HG03354 (cell line): ENCODE results near the gene KCNMA1.

Experiments
- ATAC-seq: cut with Tn5 transposase; IDR thresholded peaks from one replicate; pipeline ENCODE4 v1.9.1; 2021; ENCODE audit warnings: mild to moderate bottlenecking; ENCODE audit not compliant: unreplicated experiment, poor library complexity, severe bottlenecking

Gene KCNMA1

DNA sequence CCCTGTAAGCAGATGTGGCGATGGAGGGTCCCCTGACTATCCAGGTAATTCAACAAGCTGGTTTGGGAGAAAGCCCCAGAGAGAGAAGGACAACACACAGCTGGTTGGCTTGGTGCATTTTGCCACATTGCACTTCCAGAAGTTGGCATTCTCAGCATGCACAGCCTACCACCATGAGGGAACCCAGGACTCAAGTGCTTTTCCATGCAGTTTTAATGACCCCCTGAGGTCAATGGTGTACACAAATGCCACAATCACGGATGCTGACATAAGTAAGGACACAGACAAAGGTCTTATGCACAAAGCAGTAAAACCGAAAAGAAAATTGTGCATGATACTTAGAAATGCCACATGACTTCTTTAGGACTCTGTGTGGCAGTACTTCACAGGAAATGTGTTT, 645.1 kb downstream of the KCNMA1 start:
- ATAC-seq = no peak

DNA sequence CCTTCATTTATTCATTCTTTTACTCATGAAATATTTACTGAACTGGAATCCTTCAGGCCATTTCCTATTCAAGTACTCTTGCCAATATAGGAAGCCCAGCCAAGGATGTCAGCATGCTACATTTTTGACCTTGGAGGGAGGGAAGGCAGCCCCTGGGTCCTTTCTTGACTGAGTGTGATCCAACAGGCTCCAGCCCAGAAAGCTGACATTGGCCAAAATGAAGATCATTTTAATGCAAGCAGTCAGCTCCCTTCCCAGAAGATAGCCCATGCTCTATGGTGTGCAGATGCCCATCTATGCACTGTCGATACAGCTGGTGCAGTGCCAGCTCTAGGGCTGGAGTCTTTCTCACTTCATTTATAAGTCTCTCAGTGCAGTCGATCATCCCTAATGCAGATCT, 646.0 kb downstream of the KCNMA1 start:
- no peak for ATAC-seq

DNA sequence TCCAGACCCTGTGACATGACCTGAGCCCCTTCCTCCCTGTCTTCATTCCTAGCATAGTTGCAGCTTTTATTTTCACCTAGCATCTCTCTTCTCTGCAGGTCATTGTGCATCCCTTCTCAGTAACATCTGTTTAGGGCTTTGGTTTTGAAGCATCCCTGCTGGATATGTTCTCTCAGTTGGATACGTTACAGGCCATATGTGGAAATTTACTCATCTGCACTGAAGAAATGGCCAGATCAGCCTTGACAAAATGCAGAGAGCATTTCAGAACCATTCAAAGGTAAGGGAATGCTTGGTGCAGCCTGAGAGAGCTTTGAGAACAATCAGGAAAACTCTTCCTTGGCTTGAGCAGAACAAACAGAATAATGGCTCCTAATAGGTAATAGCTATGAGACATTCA, 647.0 kb downstream of the KCNMA1 start:
- no peak for ATAC-seq

DNA sequence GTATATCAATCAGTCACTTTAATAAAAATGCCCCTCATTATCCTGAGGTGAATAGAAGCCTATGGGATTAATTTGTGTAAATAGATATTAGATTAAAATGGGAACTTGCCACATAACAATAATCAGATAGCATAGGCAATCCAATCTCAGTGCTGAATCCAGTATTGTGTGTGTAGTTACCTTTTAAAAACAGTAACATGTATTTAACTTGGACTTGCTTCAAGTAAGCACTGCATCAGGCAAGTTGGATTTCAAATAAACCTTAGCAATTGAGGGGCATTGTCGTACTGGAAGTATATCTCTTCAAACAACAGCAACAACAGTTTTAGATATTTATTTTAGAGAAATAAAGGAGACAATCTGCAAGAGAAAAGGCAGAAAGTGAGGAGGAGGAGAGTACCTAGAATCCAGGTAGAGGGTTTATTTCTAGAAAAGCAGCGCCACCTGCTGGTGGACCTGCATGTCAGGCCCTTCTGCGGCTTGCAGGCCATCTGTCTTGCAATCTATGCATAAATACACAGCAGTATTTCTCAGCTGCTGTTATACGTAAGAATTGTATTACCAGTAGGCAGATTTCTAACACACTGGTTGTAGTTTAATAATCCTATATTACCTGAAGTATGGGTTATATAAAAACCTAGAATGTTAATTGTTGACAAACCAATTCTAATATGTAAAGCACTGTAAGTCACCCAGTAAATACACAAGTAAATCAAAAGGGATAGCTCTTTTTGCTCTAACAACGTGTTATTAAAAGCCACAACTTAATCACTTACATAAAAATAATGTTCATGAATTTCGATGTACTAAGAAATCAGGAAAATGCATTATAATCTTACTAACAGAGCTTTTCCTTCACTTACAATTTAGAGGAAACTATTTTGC, 652.8 kb downstream of the KCNMA1 start:
- ATAC-seq = peak; percentile 90

DNA sequence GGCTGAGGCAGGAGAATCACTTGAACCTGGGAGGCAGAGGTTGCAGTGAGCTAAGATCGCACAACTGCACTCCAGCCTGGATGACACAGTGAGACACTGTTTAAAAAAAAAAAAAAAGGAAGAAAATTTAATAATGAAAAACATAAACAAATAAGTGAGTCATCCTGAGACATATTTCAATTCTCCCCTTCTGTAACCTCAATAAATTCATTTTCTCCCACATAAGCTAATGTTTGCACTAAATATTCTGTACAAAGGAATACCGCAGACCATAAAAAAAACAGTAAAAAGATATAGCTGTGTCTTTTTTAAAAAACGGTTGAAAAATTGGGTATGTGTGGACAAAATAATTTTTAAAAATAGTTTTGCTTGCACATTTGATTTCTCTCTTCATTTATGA, 654.0 kb downstream of the KCNMA1 start:
- no peak for ATAC-seq

DNA sequence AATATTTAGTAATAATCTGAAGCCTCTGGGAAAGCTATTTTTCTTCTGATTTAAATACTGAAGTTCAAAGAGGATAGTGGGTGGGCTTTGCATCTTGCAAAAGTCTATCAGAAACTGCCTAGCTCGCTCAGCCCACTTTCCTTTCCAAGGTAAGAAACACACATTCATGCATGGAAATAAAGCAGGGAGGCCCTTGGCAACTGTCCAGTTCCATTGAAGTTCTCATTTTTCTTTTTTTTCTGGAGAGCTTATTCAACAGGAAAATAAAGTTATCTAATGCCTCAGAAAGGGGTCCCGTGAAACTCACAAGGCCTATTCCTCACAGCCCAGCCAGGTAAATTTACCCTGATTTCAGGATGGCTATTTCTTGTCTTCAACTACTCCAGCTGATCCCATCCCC, 654.9 kb downstream of the KCNMA1 start:
- ATAC-seq = no peak

DNA sequence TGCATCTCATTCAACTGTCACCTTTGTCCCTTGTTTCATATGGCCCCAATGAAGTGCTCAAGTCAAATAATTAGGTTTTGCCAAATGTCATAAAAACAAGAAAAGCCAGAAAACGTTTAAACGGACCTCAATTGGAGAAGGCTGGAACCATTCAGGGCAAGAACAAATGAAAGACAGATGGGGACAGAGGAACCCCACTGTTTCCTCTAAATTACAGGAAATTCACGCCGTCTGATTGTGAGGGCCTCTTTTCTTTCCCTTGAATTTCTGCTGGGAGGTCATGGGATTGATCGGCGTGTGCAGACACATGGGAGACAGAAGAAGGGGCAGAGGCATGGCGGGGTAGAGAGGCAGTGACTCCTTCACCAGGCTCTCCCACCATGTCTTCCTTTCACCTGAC, 656.4 kb downstream of the KCNMA1 start:
- ATAC-seq = no peak

DNA sequence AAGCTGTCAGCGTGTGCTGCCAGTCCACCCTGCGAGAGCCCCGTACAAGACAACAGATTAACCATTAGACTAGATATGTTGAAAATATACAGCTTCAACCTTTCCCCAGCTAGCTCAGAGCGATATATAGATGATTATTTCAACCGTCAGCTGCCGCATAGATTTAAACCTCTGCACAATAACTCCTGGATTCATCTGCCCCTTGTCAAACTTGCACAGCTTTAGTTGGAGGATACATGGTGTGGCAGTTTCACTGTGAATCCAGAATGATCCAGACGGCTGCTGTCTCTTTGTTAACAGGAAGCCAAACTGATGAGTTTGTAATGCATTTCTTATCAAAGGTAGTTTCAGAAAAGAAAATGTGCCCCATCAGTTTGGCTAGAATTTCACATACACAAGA, 659.7 kb downstream of the KCNMA1 start:
- ATAC-seq = no peak

DNA sequence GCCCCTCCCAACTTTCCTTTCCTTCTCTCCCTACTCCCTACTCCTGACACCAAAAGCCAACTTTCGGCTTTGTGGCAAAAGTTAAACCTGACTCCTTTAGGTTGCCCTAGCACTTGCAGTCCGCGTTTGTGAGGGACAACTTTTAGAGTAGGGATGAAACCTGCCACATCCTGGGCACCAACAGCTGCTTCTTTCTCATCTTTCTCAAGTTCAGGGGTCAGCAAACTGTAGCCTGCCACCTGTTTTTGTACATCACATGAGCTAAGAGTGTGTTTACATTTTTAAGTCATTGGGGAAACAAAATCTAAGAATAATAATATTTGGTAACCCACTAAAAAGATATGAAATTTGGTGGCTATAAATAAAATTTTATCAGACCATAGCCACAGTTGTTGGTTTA, 660.6 kb downstream of the KCNMA1 start:
- no peak for ATAC-seq

DNA sequence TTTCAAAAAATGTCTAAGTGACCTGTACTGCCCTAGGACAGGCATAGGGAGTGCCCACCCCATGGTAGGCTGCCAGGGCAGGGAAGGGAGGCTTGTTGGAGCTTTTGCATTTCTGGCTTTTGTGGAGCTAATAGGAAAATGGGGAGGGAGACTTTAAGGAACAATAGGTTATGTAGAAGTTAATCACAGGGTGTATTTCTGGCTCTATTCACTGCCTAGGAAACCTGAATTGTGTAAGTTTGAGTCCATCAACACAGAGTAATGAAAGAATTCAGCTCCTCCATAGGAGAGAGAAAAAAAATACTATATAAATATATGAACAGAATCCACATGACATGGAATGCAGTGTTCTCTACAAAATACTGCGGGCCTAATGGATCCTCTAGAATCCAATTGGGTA, 661.5 kb downstream of the KCNMA1 start:
- ATAC-seq = no peak

DNA sequence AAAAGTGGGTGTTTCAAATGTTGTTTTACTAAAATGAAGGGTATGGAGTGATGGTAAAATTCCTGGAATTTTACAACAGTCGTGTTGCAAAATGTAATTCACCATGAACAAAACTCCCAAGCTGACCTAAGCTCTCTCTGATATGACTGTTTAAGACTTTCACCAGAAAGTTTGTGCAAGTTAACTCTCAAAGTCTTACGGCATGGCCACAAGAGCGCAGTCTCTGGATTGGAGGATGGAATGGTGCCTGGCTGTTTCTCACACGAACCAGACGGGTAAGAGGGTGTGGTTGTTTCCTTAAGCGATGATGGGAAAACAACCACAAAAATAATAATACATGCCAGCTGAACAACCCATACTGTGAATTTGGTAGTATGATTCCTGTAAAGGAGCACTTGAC, 662.5 kb downstream of the KCNMA1 start:
- no peak for ATAC-seq

DNA sequence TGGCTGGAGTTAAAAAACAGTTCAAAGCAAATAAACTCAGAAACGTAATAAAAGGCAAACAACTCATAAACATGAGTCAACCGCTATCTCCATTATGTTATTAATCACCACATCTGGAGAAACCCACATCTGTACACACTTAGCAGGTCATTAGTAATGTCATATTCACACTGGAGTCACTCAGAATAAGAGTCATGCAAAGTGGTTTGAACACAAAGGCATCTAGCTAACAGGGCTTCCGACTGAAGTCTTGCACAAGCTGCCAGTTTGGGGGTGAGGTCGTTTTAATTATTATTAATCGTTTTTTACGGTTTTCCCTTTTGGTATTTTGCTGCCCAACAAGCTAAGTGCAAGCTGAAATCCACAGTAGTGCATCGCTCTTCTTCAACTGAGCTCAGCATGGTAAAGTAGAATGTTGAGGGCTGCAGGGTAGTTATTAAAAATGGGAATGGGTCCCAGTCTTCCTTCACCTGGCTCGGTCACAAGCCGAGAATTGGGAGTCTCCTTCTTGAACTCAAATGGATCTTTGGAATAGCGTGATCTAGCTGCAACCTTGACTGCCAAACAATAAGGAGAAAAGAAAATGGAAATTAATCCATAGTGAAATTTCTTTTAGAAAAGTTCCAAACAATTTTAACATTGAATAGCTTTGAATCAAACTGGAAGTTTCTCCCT, 663.5 kb downstream of the KCNMA1 start:
- no peak for ATAC-seq

DNA sequence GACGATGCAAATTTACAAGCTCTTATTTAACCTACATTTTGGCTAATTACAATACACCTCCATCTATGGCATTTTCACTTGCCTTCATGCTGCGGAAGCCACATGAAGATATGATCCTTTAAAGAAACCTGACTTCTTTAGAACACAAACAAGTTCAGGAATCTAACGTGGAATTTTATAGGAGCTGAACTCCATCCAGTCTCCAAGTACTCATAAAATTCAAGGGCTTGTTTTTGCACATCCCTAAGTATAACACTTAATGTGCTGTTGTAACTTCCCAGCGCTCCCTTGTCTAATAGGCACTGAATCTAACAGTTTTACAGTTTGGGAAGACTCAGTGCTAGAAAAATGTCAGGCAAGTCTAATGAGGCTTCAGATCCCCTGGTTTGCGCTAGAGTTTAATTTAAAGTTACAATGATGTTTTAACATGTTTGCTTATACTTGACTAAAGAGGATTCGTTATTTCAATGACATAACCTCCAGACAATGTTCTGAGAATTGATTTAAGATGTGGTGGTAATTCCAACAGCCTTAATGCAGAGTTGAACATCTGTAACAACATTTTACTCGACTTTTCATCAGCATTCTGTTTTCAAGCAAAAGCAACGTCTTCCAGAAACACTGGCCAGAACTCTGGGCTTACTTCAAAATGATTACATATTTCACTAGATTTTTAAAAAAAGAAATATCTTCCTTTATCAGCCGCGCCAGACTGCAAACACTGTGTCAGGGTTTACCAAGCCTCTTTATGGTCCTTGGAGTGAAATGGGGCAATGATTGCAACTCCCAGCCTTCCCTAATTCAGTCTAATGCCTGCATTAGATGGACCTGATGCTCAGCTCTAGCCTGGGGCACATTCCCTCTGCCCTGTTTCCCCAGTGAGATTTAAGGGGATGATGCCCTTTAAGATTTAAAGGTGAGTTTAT, 664.3 kb downstream of the KCNMA1 start:
- ATAC-seq = no peak

DNA sequence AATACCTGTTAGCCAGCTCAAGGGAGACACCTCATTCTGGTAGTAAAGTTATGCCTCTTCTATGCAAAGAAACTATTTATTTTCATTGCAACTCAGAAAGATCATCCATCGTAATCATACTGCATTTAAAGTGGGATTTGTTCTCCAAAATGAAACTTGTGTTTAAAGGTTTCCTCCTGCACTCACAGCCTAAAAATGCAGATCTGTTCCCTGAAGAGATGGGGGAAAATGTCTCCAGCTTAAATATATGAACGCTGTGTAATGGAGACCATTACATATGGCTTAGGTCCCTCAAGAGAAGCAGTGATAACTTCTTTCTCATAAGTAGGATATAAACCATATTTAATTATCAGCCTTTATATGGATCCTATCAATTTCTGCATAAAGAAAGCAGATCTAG, 665.1 kb downstream of the KCNMA1 start:
- no peak for ATAC-seq

DNA sequence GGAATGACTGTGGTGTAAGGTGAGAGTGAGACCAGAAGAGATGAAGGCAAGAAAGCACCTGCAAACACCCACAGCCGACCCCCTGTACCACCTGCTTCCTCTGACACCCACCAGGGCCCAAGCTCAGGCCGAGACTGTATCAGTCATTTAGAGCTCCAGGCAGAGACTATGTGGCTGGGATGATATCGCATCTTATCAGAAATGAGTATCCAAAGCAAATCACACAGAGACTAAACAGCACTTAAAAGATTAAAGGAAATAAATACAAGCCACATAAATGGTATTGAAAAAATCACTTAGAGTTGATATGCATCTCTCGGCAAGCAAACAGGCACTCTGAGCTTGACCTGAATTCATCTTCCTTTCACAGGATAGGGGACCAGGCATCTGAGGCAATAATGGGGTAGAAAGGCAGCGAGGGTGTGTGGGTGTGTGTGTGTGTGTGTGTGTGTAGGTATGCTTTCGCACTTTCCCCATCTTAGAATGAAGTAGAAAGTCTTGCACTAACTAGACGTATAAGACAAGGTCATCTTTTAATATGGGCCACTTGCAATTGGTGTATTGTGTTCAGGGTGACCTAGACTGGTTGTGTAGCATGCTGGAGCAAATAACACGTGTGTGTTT, 665.9 kb downstream of the KCNMA1 start:
- no peak for ATAC-seq

DNA sequence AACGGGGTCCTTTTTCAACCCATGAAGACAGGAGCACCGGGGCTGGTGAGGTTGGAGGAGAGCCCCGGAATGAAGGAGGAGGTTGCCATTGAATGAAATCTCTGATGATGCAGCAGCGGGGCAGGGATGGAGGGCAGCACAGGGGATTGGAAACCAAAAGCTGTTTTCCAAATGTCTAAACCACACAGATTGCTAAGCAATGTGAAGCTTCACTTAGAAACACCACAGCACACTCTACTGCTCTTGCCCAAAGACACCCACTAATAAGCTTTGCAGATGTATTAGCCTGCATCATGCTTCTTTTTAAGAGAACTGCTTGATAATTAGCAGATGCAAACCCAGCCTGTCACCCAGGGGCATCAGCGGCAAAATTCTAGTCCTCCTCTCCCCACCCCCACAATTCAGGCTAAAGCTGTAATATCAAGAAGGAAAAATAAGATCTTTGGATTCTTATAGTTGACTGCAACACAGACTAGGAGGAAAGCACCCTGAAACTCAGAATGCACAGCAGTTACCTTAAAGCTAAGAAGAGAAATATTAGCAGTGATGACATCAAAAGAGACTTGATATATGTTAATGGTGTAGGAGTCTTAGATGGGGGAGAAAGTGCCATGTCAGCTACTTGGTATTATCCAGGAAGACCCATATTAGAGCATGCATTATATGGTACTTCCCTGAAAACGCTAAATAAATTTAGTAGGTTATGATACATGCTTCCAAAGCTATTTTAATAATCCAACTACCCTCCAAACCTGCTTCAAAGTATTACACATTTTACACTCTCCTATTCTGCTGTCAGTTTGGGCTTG, 666.7 kb downstream of the KCNMA1 start:
- ATAC-seq = no peak

DNA sequence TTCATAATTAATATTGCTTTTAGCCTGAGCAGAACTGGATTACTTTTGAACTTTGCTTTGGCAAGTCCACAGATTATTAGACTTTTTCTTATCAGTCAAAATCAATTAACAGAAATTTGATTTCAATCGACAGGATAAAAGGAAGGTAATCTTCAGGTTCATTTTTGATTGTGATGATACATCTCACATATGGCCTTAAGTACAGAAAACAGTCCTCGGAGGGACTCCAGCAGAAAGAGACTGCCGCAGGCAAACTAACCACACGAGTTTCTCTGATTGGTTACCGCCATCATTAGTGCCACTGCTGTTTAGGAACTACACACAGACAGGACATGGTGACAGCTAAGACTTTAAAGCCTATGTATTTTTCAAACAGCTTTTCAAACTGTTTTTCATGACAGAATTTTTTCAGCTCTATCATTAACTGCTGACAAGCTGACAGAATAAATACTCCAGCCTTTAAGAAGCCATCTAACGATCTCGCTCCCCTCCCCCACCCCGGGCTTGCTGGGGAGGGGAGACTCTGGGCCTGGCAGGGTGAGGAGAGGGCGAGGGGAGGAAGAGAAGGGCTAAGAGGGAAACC, 668.2 kb downstream of the KCNMA1 start:
- no peak for ATAC-seq

DNA sequence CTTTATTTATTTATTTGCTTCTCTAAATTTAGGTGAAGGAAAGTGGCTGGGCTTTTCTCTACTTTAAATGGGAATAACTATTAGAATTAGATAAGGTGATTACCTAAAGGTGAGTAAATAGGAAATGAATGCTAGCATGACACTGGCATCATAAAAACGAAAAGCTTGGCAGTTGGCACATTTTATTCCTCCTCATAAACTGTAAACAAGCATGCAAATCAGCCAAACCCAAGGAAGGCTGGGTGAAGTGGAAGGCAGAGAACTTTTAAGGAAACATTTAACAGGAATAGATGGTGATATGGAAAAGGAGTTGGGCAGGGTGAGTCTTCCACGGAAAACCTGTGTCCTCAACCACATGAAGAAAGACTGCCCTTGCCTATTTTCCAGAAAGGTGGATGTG, 669.1 kb downstream of the KCNMA1 start:
- ATAC-seq = no peak

DNA sequence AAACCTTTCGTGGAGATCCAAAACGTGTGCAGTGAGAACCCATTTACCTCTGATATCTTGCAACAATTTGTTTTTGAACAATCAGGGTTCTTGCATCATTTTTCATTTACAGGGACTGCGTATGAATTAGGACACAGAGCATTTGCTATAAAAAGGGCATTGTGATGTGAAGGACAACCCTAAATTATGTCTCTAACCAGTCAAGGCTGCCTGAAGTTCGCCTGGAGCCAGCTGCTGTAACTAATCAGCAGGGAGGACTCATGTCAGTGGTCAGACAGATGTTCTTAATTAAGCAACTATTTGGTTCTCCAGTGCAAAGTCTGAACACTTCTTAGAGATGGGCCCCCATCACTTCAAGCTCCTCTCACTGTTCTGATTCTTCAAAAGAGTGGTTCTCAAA, 674.8 kb downstream of the KCNMA1 start:
- no peak for ATAC-seq
